HG03460 (cell line): ENCODE results near the gene GFY.

Experiments
- ATAC-seq: cut with Tn5 transposase; IDR thresholded peaks from one replicate; pipeline ENCODE4 v1.9.1; 2021; ENCODE audit not compliant: unreplicated experiment

GFY gene

DNA sequence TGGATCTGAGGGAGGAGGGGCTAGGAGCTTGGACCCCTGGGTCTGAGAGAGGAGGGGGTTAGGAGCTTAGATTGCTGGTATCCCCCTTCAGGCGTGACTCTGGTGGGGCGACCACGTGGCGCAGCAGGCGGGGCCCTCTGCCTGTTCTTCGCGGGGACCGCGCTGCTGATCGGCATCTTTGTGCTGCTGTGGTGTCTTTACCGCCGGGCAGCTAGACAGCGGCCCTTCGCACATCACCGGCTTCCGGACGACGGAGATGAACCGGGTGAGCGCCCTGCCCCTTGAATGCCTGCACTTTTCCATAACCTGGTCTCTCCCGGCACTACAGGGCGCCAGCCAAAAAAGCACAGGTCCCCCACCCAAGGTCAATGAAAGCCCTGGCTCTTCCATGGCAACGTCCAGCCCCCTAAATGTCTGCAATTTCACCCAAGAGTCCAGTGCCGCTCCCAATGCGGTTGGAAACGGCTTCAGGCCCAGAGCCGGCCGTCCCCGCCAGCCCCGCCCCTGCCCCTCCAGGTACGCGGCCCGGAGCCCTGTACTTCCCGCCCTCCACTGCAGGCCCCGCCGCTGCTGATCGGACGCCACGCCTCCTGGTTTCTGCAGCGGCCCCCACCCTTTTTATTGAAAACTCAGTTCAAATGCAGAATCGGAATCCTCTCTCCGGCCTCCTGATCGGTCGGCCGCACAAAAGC lies 2.8 kb downstream of the GFY start:
- ATAC-seq: no peak

- no peak for ATAC-seq
These were observed 3.6 kb downstream of the GFY start for GRCh38 chr19:49428547-49429451.

DNA sequence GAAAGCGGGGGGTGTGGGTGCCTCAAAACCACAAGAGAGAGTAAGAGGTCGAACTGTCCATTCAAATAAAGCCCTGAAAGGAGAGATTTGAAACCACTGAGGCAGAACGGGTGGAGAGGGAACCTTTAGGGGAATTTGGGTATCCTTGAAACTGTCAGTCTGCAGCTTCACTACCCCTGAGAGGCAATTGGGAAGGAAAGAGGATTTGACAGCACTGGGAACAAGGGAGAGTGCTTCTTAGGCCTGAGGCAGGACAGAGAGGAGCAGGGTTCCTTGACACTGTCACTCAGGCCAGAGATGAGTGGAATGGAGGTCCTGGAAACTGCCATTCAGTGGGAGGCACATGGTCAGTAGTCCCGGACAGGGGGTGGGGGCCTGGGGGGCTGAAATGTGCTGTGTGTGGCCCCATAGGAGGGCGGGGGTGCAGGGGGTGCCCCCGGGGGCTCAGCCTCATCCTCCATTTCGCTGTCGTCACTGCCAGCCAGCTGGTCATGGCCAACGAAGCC lies 5.0 kb downstream of the GFY start:
- no peak for ATAC-seq

- ATAC-seq: no peak
These were observed 5.6 kb downstream of the GFY start for GRCh38 chr19:49430678-49431329.

DNA sequence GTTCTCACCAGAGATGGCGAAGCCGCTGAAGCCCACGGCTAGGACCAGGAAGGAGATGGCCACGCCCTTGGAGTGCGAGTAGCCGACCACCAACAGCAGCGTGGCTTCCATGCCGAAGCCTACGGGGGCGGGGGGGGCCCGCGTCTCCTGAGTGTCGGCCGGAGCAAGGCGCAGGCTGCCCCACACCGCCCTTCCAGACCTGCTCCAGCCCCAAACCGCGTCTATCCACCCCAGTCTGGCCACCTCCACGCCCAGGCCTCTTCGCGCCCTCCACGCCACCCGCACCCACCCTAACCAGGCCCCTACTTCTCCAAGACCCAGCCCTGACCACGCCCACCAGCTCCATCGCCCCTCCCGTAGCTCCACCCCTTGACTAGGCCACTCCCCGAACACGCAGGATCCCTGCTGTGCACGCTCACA lies 6.2 kb downstream of the GFY start:
- no peak for ATAC-seq

- no peak for ATAC-seq
These were observed 7.2 kb downstream of the GFY start for GRCh38 chr19:49432141-49433073.

DNA sequence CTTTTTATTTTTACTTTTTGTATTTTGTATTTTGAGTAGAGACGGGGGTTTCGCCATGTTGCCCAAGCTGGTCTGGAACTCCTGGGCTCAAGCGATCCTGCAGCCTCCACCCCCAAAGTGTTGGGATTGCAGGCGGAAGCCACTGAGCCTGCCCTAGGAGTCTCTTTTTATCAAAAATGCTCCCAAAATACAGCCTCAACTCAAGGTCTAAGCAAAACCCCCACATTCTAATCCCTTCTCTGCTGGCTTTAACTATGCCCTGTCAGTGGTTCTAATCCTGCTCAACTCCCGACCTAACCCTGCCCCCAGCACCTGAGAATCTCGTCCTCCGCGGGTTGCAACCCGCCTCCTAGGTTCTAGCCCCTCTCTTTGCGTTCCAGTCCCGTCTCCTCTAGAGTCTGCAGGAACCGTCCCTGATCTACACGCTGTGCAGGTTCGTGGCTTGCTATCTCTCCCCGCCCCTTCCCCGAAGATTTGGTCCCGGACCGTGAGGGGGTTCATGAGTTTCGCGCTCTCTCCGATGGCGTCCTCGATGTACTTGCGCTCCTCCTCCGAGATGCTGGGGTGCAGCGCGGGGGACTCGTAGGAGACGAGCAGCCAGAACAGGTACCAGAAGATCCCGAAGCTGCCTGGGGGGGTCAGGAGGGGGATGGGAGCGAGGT lies 8.2 kb downstream of the GFY start:
- no peak for ATAC-seq

DNA sequence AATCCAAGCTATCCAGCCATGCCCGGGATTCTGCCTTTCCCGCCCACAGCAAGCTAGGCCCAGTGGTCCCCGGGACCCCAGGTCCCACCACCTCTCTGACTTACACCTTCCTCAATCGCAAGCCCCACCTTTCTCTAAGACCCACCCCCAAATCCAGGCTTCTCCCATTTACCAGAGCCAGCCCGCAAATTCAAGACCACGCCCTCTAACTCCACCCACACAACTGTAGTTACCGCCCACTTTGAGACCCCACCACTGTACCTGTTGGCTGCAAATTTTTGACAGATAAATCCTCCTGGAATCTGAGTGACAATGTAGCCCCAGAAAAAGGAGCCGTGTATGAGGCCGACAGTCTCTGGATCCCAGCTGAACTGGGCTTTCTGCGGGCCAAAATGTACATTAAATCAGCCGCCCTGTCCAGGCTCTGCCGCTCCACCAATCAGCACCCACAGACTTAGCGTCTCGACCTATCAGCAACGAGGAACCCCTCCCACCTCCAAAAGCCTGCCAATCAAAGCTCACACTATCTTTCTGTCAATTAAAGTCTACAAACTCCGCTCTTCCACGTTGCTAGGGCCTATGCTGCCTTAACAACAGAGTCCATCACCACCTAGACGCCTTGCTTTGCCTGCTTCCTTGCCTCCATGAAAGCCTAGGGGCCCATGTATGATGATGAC lies 9.9 kb downstream of the GFY start:
- ATAC-seq: no peak

DNA sequence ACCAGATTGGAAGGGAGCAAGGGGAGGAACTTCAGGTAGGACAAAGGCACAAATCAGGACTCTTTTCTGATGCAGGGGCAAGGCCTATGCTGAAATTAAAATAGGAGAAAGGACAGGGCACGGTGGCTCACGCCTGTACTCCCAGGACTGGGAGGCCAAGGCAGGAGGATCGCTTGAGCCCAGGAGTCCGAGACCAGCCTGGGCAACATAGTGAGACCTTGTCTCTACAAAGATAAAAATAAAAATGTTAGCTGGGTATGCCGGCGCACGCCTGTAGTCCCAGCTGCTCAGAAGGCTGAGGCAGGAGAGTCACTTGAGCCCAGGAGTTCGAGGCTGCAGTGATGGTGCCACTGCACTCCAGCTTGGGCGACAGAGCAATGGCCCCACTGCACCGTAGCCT lies 10.5 kb downstream of the GFY start:
- no peak for ATAC-seq

GRCh38 chr19:49436381-49437017 lies 11.3 kb downstream of the GFY start:
- no peak for ATAC-seq

DNA sequence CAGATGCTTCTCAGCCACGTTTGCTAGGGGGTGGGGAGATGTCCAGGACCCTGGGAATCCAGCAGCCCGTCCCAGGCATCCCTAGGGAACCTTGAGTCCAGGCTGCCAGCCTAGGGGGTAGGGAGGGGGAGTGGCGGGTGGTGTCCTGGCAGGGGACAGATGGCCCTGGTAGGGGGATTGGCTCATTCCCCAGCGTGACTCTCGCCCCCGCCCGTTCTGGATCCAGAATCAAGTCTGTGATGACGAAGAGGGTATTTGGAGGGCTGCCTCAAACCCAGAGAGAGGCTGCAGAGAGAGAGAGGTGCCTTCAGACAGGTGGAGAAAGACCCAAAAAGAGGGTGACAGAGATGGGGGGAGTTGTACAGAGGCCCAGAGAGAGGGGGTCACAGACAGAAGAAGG lies 12.0 kb downstream of the GFY start:
- ATAC-seq: no peak

DNA sequence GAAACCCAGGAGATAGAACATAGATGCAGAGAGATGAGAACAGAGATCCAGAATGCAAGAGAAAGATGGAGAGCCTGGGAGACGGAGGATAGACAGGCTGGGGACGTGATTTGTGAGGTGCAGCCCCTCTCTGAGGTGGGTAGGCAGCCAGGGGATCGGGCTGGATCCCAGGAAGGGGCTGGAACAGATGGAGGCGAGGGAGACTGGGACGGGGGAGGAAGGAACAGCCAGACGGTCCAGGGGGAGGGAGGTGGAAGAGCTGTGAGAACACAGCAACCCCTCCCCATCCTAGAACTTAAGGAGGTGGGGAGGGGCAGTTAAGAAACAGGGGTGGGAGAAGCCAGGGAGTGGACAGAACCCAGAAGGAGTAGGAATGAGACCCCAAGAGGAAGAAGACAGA lies 13.1 kb downstream of the GFY start:
- no peak for ATAC-seq

GRCh38 chr19:49439836-49440235 lies 14.6 kb downstream of the GFY start:
- ATAC-seq: no peak

DNA sequence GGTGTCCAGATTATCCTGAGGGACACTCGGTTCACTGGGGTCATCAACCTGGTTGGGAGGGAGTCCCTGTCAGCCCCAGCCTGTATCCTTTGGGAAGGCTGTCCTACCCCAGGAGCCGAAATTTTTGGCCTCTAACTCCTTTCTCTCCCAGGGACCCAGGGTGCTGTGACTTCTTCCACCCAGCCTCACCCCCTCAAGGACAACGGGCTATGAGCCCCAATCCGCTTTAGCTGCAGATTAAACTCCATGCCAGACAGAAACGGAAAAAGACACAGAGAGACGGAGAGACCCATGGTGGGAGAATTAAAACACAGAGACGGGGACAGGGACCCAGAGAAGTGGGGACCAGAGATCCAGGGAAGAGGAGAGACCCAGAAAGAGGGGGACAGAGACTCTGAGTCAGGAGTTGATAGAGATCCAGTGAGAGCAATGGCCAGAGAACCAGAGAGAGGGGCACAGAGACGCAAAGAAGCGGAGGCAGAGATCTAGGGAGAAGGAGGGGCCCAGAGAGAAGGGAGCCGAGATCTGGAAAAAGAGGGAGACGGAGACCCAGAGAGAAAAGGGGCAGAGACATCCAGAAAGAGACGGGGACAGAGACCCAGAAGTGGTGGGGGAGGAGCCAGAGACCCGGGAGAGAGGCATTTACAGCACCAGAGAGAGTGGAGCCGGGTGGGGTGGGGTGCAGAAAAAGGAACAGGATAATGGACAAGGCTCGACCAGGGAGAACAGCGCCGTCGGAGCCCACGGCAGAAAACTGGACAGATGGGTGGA lies 15.4 kb downstream of the GFY start:
- ATAC-seq: no peak

DNA sequence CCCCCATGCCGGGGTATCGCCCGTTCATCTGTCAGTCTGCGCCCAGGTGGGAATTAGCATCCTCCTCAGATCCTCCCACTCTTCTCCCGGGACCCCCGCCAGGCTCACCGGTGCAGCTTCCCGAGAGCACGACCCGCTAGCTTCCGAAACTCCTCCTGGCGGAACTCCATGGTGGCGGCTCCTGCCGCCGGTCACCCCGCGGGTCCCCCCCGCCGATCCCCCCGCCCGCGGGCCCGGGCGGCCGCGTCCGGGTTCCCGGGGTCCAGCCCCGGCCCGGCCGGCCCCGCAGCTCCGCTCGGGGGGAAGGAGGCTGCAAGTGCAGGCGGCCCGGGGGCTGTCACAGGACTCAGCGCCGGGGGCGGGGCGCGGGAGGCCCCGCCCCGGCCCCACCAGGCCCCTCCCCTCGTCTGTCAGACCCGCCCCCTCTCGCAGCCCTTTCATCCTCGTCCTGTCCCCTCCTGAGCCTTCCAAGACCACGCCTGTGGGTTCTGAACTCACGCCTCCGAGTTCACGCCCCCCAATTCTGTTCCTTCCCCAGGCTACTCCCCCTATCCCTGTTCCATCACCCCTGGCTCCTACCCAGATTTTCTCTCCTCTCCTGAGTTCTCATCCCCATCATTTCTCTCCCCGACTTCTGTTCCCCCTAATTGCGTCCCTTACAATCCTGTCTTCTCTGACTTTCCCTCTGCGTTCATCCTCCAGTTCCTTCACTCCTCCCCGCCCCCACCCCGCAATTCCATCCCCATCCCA lies 16.2 kb downstream of the GFY start, which contains the start of gene SLC17A7:
SLC17A7 (minus strand) TSS at position 318 of the 750 bp plus-strand sequence; CDS start at position 170, 148 bp downstream.
- ATAC-seq: no peak

DNA sequence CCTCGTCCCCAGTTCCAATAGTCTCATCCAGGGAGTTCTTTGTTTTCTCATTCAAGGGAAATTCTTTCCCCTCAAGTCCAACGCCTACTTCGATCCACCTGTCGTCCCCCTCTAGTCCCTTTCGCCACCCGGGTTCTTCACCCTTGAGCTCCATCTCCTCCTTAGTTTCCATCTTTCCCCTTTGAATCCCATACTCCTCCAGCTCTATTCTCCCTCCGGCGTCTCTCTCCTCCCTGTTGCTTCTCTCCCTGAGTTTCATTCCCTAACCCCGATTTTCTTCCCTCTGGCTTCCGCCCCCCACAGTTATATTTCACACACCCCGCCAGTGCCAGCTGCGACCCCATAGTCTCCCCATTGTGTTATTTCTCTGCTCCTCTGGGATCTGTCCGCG lies 16.8 kb downstream of the GFY start:
- no peak for ATAC-seq

DNA sequence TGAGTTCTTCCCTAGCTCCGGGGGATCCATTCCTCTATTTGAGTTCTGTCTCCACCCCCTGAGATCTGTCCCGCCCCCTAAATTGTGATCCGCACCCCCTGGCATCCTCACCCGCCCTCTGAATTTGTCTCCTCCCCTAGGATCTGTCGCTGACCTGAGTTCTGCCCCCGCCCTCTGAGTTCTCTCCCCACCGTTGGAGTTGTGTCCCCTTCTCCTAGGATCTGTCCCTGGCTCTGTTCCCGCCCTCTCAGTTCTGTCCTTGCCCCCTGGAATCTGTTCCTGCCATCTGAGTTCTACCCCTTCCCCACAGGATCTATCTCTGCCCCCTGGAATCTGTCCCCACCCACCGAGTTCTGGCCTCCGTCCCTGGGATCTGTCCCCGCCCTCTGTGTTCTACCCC lies 17.2 kb downstream of the GFY start:
- ATAC-seq: no peak
